Erythroblast (primary cell): Measurements from ENCODE around the gene DGKB.
A peak's percentile ranks its signal among the peaks of the same experiment; 100 is the strongest.

ENCODE experiments used
- DNase-seq, 2 experiments: peaks; one replicate each; lab custom pipeline; 2025; lab: John Stamatoyannopoulos, UW
- GATA1 ChIP-seq: IDR thresholded peaks from 2 replicates; pipeline ENCODE4 v1.6.1; 2011; ENCODE audit warnings: low read depth, mild to moderate bottlenecking, control low read depth, low read length, moderate library complexity
- POLR2A ChIP-seq: IDR thresholded peaks from 2 replicates; pipeline ENCODE4 v1.6.1; 2011; ENCODE audit warnings: mild to moderate bottlenecking, low read length

DGKB gene

DNA sequence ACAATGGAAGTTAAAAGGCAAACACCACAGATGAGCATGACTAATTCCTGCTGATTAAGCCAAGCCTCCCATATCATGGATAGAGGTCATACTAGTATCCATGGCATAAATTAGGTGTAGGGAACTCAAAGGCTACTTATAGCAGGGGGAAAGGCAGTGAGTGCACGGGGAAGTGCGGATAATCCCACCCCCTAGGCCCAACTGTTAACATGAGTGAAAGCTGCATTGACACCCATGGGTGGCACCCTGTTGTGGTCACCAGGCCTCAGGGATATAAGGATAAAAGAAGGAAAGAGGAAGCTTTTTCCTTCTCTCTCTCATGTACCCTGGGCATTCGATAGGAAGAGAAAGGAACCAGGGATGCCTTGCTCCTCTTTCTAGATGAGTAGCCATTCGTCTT is 161.9 kb downstream of the DGKB start:
- no peak for DNase-seq
- TF ChIP-seq GATA1 = no peak

DNA sequence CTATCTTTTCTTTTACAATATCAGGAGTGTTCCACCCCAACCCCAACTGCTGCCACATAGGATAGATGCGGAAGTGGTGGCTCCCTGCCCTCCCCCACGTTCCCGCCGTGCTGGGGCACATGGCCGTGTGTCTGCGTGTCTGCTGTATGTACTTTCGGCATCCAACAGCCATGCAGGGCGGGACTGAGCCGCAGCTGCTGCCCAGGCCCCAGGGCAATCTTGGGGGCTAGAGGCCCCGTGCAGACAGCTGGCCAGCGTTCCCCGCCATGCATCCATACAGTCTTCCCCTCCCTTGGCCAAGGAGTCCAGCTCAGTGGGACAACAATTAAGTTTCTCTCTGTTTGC is 162.7 kb downstream of the DGKB start:
- no peak for DNase-seq

DNA sequence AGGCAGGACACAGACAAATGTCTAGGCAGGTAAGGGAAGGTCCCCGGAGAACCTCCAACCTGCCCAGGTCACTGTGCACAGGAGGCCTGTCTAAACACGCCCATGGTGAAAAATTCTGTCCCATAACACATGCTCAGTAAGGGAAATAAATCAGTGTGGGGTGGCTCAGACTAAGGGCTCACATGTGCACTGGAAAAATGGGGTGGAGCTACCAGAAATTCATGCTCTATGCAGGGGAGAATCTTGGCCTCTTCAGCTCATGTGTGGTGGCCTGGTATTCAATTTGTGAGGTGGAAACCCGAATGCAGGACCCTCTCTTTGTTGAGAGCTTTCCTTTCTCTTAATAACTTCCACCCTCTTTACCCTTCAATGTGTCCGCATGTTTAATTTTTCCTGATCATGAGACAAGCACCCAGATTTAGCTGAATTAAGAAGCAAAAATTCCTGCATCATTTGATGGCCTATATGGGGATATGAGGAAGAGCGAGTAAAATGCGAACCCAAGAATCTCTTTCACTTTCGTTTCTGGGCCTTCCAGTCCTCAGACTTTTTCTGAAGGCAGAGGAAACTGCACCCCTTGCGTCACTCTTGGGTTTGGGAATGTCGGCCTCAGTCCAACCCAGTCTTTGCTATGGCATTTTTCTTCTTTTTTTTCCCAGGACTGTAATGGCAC is 163.2 kb downstream of the DGKB start:
- TF ChIP-seq POLR2A (no peak), GATA1 (no peak)
- DNase-seq = no peak

More for the DNA sequence above, 162.7 kb downstream of the DGKB start:
- TF ChIP-seq POLR2A (no peak), GATA1 (no peak)

DNA sequence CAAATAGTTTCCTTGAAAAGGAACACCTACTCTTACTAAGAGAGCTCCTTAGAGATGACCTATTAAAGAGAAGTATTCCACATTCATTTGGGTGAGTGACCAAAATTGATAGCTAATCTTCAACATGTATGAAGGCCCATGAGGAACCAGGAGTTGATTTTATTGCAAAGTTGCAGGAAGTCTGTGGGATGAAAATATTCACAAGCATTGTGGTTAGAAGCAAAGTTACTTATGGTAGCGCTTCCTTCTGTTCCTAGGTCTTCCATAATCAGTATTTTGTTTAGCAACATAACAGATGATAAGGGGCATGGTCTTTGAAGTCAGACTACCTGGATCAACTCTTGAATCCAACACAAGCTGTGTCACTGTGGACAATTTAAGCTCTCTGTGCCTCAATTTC is 164.5 kb downstream of the DGKB start:
- no peak for DNase-seq
- TF ChIP-seq GATA1 (no peak), POLR2A (no peak)

DNA sequence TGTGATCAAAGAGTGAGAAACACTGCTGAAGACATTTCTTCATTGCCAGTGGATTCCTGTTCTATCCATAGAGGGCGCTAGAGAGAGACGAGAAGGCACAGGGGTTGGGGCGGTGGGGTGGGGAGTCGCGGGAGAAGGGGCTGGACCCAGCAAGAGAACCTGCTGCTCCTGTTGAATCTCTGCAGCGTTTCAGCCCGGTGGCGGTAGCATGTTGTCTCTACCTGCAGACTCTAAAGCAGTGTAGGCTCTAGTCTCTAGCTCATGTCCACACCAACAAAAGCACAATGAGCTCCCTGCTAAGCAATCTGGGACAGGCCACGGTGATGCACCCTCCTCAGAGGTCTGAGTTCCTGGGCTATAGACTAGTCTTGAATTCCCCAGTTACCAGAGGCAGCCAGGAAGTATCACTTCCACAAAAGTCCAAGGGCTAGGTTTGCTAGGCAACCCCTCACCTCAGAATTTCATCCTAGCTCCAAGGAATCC is 167.7 kb downstream of the DGKB start:
- DNase-seq = no peak
- TF ChIP-seq POLR2A = no peak
- TF ChIP-seq GATA1 = no peak

DNA sequence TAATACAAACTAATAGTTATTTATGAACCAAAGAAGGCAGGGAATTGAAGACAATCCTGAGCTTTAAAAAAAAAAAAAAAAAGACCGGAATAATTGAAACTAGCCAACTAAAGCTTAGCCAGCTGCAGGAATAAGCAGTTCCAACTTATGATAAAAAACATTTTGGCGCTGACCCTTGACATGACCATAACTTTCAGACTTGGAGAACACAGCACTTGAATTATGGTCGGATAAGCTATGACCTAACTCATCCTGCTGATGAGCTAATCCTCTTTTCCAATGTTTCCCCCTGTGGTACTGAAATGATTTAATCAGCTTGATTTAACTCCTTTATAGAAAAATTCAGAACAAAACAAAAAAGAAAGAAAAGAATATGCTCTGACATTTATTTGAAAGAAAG is 181.8 kb downstream of the DGKB start:
- no peak for TF ChIP-seq POLR2A
- no peak for TF ChIP-seq GATA1
- DNase-seq = no peak

DNA sequence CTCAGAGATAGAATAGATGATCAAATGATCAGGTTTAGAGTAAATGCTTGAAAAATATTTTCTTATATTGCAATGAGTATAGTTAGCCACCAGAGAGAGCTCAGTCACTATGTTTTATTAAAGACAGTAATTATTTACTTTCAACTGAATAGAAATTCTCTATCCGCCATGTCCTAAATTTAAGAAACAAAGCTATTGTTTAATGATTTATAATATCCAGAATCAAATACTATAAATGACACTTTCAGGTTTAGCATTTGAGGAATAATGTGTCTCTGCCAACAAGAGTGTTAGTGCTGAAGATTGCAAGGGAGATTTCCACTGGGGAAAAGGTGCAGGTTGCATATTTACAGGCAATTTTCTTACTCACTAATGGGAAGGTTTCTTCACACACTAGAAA is 184.7 kb downstream of the DGKB start:
- TF ChIP-seq POLR2A (no peak), GATA1 (no peak)
- no peak for DNase-seq

DNA sequence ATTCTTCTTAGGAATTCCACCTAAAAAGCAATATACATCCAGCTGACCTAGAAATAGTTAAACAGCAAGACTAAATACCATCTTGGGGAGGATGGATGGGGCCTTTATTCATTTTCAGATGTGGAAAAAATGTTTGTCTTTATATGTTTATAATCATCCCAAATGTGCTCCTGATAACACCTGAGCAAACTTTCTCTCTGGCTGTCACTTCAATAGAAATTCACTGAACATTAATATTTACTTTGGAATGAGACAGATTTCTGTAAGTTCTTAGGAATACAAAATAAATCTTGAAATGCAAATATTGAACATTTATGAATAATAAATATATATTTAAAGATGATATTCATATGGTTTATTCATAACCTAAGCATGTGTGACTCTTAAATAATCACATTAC is 185.4 kb downstream of the DGKB start:
- no peak for DNase-seq
- TF ChIP-seq POLR2A (no peak), GATA1 (no peak)

DNA sequence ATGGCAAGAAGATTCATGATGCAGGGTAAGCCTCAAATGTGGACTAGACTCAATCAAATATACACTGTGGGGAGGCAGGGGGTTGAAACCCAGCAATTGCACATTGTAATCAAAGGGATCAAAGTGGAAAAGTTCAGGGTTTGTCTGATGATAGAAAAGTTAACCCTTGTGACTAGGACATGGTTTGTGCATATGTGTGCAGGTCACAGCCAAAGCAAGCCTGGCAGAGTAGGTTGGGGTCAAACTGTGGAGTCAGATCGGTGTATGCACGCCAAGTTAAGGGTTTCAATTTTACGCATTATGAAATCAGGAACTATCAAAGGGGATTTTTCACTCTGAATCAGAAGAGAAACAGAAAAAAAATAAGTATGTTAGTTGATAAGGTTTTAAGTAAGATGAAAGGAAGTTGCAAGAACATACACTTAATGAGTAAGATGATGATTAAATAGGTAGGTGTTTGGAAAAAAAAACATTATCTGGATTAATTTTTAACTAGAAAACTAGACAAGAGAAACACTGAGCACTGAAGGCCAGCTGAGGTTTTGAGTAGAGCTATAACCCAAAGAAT is 188.3 kb downstream of the DGKB start:
- TF ChIP-seq GATA1 (no peak), POLR2A (no peak)
- DNase-seq = no peak

DNA sequence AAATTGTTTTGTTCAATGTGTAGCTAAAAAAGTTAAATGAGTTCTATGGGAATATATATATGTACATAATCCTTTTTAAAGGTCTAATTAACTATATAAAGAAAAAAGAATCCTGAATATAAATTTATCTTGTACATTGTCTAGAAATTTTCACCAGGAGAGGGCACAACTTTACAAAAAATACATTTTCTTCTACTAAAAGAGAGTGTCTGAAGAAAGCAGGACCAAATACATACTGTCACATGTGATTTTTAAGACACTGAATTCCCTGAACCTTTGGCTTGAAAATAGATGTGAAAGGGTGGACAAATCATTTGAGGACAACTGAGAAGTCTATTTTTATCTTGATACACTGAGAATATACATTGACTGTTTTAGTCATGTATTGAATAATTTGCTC is 204.3 kb downstream of the DGKB start:
- TF ChIP-seq GATA1 (no peak), POLR2A (no peak)
- no peak for DNase-seq

DNA sequence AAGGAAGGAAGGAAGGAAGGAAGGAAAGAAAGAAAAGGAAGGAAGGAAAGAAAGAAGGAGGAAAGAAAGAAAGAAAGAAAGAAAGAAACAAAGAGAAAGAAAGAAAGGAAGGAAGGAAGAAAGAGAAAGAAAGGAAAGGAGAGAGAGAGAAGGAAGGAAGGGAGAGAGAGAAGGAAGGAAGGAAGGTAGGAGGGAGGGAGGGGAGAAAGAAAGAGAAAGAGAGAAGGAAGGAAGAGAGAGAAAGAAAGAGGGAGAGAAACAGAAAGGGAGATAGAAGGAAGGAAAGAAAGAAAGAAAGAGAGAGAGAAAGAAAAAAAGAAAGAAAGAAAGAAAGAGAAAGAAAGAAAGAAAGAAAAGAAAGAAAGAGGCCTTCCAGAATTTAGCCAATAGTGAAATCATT is 204.9 kb downstream of the DGKB start:
- DNase-seq = no peak
- TF ChIP-seq POLR2A = no peak
- no peak for TF ChIP-seq GATA1

DNA sequence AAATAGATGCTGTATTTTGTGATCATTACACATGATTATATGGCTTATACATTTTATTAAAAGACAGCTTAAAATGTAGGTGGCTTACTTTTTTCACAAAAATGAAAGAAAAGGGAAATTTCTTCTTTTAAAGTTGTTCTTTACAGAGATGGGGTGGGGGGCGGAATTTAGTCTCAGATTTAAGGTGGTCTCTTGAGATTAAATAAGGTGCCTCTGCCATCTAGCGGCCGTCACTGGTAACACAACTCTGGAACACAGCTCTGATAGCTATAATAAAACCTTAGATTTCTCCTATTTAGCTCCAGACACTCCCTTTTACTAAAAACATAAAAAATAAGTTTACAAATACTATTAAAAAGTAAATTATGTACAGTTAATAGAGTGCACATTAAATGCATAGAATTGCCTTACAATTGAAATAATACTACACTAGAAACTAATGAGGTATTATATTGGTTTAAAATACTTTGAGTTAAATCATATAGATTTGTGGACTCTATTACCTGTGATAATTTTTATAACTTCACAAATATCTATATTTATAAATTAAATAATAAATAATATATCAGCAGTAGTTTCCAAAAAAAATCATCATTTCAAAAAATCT is 210.9 kb downstream of the DGKB start:
- DNase-seq = peak; percentile 15 to 61
- no peak for TF ChIP-seq GATA1
- no peak for TF ChIP-seq POLR2A

DNA sequence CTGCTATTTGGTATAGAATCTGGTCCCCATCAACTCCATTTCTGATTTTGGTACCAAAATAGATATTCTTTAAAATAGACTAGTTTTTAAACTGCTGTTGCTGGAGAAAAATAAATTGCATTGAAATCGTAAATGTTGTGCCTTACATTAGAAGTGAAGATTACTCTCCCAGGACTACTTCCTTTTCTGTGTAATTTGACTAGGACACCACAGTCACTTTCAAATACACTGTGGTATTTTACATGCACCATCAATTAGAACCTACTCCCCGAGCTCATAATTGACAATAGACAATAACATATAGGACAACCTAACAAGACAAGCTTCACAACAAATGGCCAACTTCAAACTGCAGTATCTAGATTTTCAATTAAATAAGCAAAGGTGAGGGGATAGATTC is 211.5 kb downstream of the DGKB start:
- no peak for DNase-seq
- TF ChIP-seq GATA1 = no peak
- TF ChIP-seq POLR2A = no peak

DNA sequence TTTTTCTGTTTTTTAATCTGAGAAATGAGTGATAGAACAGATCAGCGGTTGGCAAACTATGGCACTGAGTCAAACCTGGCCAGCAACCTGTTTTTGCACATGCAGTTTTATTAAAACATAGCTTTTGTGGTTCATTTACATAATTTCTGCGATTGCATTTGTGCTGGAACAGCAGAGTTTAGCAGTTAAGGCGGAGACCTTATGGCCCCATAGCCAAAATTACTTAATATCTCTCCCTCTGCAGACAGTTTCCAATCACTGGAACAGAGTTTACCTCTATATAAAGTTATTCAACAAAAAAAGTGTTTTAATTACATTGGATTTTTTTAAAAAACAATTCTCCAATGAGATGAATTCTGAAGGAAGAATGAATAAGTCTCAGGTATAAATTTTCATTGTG is 212.1 kb downstream of the DGKB start:
- no peak for DNase-seq
- TF ChIP-seq POLR2A (no peak), GATA1 (no peak)

DNA sequence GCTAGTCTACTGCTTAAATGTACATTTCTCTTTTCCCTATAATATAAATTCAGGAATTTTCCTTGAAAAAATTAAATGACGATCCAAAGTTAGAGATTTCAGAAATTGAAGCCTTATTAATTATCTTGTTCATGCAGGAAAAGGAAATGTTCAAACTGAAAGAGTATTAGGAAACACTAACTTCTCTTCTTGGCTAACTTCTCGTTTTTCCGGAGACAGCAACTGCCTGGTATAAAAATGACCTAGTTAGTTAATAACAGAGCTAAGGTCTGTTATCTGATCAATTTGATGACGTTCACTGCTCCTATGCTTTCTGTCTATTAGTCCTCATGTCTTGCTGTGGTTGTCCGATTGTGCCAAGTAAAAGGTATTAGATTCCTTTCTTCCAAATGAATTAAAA is 212.5 kb downstream of the DGKB start:
- no peak for TF ChIP-seq POLR2A
- no peak for TF ChIP-seq GATA1
- DNase-seq = no peak

DNA sequence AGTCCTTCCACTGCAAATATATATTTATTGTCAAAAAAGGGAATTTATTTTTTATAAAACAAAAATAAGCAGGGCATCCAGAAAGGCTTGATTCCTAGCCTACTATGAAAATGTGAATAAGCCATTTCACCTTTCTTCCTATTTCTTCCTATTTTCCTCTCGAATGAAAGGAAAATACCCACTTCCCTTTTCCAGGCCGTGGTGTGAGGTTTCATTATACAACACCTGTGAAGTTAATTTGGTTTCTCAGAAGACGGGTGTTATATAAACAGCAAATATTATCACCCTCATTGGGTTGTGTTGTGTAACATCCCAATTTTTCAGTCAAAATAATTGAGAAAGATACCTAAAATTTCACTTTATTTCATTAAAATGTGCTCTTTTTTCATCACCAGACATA is 214.3 kb downstream of the DGKB start:
- DNase-seq = no peak

More for the DNA sequence above, 214.3 kb downstream of the DGKB start:
- no peak for TF ChIP-seq GATA1
- TF ChIP-seq POLR2A = no peak
